H9 (cell line): ENCODE measurements around the gene OR56B4. TPM values are rescaled to one million over a fixed set of nuclear protein-coding genes. Genes with fewer than 3 reads are reported as not detected.

Source experiments
- DNase-seq: peaks from one replicate; pipeline ENCODE4 v3.0.0-alpha.2; 2017
- H2AFZ ChIP-seq: one replicate; pipeline ENCODE4 v1.6.1; 2013; ENCODE audit warnings: mild to moderate bottlenecking, low read length, control low read depth, moderate library complexity
- H2AK5ac ChIP-seq: 2 replicates; pipeline ENCODE4 v1.6.1; 2013; ENCODE audit warnings: low read length, control low read depth, mixed read lengths; ENCODE audit not compliant: insufficient read length
- H2BK120ac ChIP-seq: one replicate; pipeline ENCODE4 v1.6.1; 2013; ENCODE audit warnings: low read depth, mild to moderate bottlenecking, low read length, control low read depth, inconsistent platforms; ENCODE audit not compliant: poor library complexity, severe bottlenecking
- H2BK12ac ChIP-seq: 2 replicates; pipeline ENCODE4 v1.6.1; 2013; ENCODE audit warnings: low read length, control low read depth, mixed read lengths, low read depth; ENCODE audit not compliant: insufficient read length
- H2BK15ac ChIP-seq: 2 replicates; pipeline ENCODE4 v1.6.1; 2013; ENCODE audit warnings: low read depth, low read length, control low read depth
- H2BK20ac ChIP-seq: one replicate; pipeline ENCODE4 v1.6.1; 2013; ENCODE audit warnings: low read depth, mild to moderate bottlenecking, low read length, control low read depth, inconsistent platforms; ENCODE audit not compliant: poor library complexity, severe bottlenecking
- H2BK5ac ChIP-seq: 2 replicates; pipeline ENCODE4 v1.6.1; 2013; ENCODE audit warnings: low read length, control low read depth, mixed read lengths; ENCODE audit not compliant: insufficient read length
- H3K14ac ChIP-seq: 2 replicates; pipeline ENCODE4 v1.6.1; 2013; ENCODE audit warnings: low read length, control low read depth; ENCODE audit not compliant: insufficient read depth
- H3K18ac ChIP-seq: 2 replicates; pipeline ENCODE4 v1.6.1; 2013; ENCODE audit warnings: low read depth, mild to moderate bottlenecking, mixed read lengths, low read length, control low read depth; ENCODE audit not compliant: insufficient read length
- H3K23ac ChIP-seq: 2 replicates; pipeline ENCODE4 v1.6.1; 2013; ENCODE audit warnings: low read length, control low read depth, mixed read lengths, low read depth; ENCODE audit not compliant: insufficient read length
- H3K23me2 ChIP-seq: 2 replicates; pipeline ENCODE4 v1.6.1; 2013; ENCODE audit warnings: low read depth, mild to moderate bottlenecking, mixed read lengths, low read length, control low read depth; ENCODE audit not compliant: insufficient read length, poor library complexity, severe bottlenecking
- H3K27ac ChIP-seq: 2 replicates; pipeline ENCODE4 v1.5.1; 2013; ENCODE audit warnings: low read length, control low read depth, mixed read lengths, low read depth; ENCODE audit not compliant: insufficient read length
- H3K27me3 ChIP-seq: 2 replicates; pipeline ENCODE4 v1.6.1; 2013; ENCODE audit warnings: low read length, control low read depth, inconsistent platforms; ENCODE audit not compliant: insufficient read depth
- H3K4ac ChIP-seq: 2 replicates; pipeline ENCODE4 v1.6.1; 2013; ENCODE audit warnings: low read depth, mild to moderate bottlenecking, control low read depth, inconsistent platforms, low read length, moderate library complexity
- H3K4me1 ChIP-seq: 2 replicates; pipeline ENCODE4 v1.6.1; 2013; ENCODE audit warnings: low read length, control low read depth, inconsistent platforms; ENCODE audit not compliant: insufficient read depth
- H3K4me2 ChIP-seq: 2 replicates; pipeline ENCODE4 v1.6.1; 2013; ENCODE audit warnings: low read length, control low read depth, mixed read lengths; ENCODE audit not compliant: insufficient read length, insufficient read depth
- H3K56ac ChIP-seq: 2 replicates; pipeline ENCODE4 v1.6.1; 2013; ENCODE audit warnings: low read depth, mild to moderate bottlenecking, mixed read lengths, low read length, control low read depth; ENCODE audit not compliant: insufficient read length
- H3K79me1 ChIP-seq: 2 replicates; pipeline ENCODE4 v1.6.1; 2013; ENCODE audit warnings: low read depth, mild to moderate bottlenecking, moderate library complexity, low read length, control low read depth, inconsistent platforms; ENCODE audit not compliant: insufficient read depth, poor library complexity, severe bottlenecking
- H3K79me2 ChIP-seq: 2 replicates; pipeline ENCODE4 v1.6.1; 2013; ENCODE audit warnings: low read length, control low read depth, inconsistent platforms; ENCODE audit not compliant: insufficient read depth
- H3K9ac ChIP-seq: 2 replicates; pipeline ENCODE4 v1.6.1; 2013; ENCODE audit warnings: low read length, control low read depth, mixed read lengths; ENCODE audit not compliant: insufficient read length; ENCODE audit errors: extremely low read depth
- H3K9me3 ChIP-seq: one replicate; pipeline ENCODE4 v1.6.1; 2013; ENCODE audit warnings: low read depth, low read length, inconsistent platforms; ENCODE audit not compliant: control insufficient read depth
- H3T11ph ChIP-seq: one replicate; pipeline ENCODE4 v1.6.1; 2013; ENCODE audit warnings: mild to moderate bottlenecking, low read length, control low read depth, inconsistent platforms
- H4K20me1 ChIP-seq: one replicate; pipeline ENCODE4 v1.6.1; 2013; ENCODE audit not compliant: control insufficient read depth, insufficient read length, insufficient read depth
- H4K5ac ChIP-seq: 2 replicates; pipeline ENCODE4 v1.6.1; 2013; ENCODE audit warnings: low read depth, mild to moderate bottlenecking, mixed read lengths, low read length, control low read depth; ENCODE audit not compliant: insufficient read length
- H4K8ac ChIP-seq: replicated peaks from 2 replicates; pipeline ENCODE4 v1.6.1; 2013; ENCODE audit warnings: low read length, control low read depth, mixed read lengths, low read depth; ENCODE audit not compliant: insufficient read length
- H4K91ac ChIP-seq: 2 replicates; pipeline ENCODE4 v1.6.1; 2013; ENCODE audit warnings: low read depth, mild to moderate bottlenecking, moderate library complexity, mixed read lengths, low read length, control low read depth; ENCODE audit not compliant: insufficient read length
- H3K27ac Mint-ChIP-seq, 3 experiments: 2 replicates in 2 of 3; 3 replicates in 1 of 3; pipeline ENCODE4 v1.8.0; 2020 to 2021; ENCODE audit warnings: mixed read lengths in 3 of 3, mild to moderate bottlenecking in 1 of 3, moderate library complexity in 1 of 3
- H3K27me3 Mint-ChIP-seq: 2 replicates; pipeline ENCODE4 v1.8.0; 2021; ENCODE audit warnings: low read depth, mild to moderate bottlenecking, moderate library complexity, mixed read lengths
- H3K36me3 Mint-ChIP-seq, 3 experiments: 2 replicates in 2 of 3; 3 replicates in 1 of 3; pipeline ENCODE4 v1.8.0; 2020 to 2021; ENCODE audit warnings: low read depth in 3 of 3, mixed read lengths in 3 of 3; ENCODE audit not compliant: insufficient read depth in 1 of 3
- H3K4me1 Mint-ChIP-seq, 2 experiments: 2 replicates each; pipeline ENCODE4 v1.8.0; 2020; ENCODE audit warnings: mixed read lengths in 2 of 2
- H3K4me3 Mint-ChIP-seq, 2 experiments: 2 replicates in 1 of 2; 3 replicates in 1 of 2; pipeline ENCODE4 v1.8.0; 2020 to 2021; ENCODE audit warnings: mild to moderate bottlenecking in 2 of 2, mixed read lengths in 2 of 2, moderate library complexity in 1 of 2
- H3K9me3 Mint-ChIP-seq, 2 experiments: 2 replicates in 1 of 2; 3 replicates in 1 of 2; pipeline ENCODE4 v1.8.0; 2020; ENCODE audit warnings: mild to moderate bottlenecking in 2 of 2, mixed read lengths in 2 of 2, moderate library complexity in 1 of 2
- CTCF ChIP-seq: fragments of 200-600 bp; sonication (generic); conservative IDR thresholded peaks from 3 replicates; pipeline ENCODE4 v1.8.0; 2021; ENCODE audit warnings: antibody characterized with exemption, mild to moderate bottlenecking
- WGBS: extraction: QIAGEN DNeasy Blood & Tissue Kit; methylation state at CpG from one replicate; pipeline ENCODE4 v1.1.7; 2013; ENCODE audit warnings: missing lambda C conversion rate, low lambda C conversion rate, mixed read lengths; ENCODE audit not compliant: insufficient read length; ENCODE audit errors: extremely low coverage; 5-methylcytosine and 5-hydroxymethylcytosine counted together
- total RNA-seq: library from RNA; stranded (reverse); gene quantifications from 2 replicates; pipeline ENCODE4 v1.2.1, GENCODE V29; 2021

Gene OR56B4
- total RNA-seq, 1 experiment from 2014 or later = not detected

DNA sequence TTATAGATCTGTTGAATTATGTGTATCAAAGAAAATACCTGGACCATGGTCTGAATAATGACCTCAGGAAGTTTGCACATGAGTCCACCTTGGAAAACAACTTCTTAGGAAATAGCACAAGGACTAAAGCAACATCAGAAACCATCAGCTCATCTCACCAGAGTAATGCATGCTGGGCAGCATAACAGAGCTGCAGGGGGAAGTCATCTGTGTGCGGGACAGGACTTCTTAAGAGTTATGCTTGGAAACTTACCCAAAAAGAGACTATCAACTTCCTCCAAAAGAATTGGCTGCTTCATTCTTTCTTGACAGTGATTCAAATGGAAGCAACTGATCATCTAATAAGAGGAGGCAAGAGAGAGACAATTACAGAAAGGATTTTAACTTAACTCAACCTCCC is 2.5 kb downstream of the OR56B4 start:
- H3K4me1 ChIP-seq = no peaks in the 10 kb centered on the region
- H3K79me1 ChIP-seq = no peaks in the 10 kb centered on the region
- no CpG with 5 or more reads among the region's 1 CpG for WGBS
- Mint-ChIP-seq H3K9me3 (no peaks in the 10 kb centered on the region), H3K4me3 (no peak overlapping the region), H3K36me3 (no peaks in the 10 kb centered on the region), H3K4me1 (no peaks in the 10 kb centered on the region), H3K27me3 (no peaks in the 10 kb centered on the region), H3K27ac (no peak overlapping the region)
- no peak overlapping the region for H3K56ac ChIP-seq
- no peak overlapping the region for H3K14ac ChIP-seq
- no peaks in the 10 kb centered on the region for H3K79me2 ChIP-seq
- H4K8ac ChIP-seq = no peak overlapping the region
- no peak overlapping the region for H4K91ac ChIP-seq
- no peaks in the 10 kb centered on the region for H3K27me3 ChIP-seq
- no peaks in the 10 kb centered on the region for H3K9me3 ChIP-seq
- H2BK15ac ChIP-seq = no peak overlapping the region
- H3K9ac ChIP-seq = no peak overlapping the region
- no peak overlapping the region for H3K4me2 ChIP-seq
- DNase-seq = no peak
- H2AK5ac ChIP-seq = no peak overlapping the region
- no peak overlapping the region for H2BK12ac ChIP-seq
- H3K4ac ChIP-seq = no peak overlapping the region
- H3K23me2 ChIP-seq = no peaks in the 10 kb centered on the region
- no peak overlapping the region for H2BK5ac ChIP-seq
- H3K18ac ChIP-seq = no peak overlapping the region
- H2AFZ ChIP-seq = no peak overlapping the region
- H4K5ac ChIP-seq = no peak overlapping the region
- H2BK20ac ChIP-seq = no peak overlapping the region
- no peak overlapping the region for H3K23ac ChIP-seq
- no peaks in the 10 kb centered on the region for H4K20me1 ChIP-seq
- no peak for TF ChIP-seq CTCF
- H3T11ph ChIP-seq = no peak overlapping the region
- H3K27ac ChIP-seq = no peak overlapping the region
- H2BK120ac ChIP-seq = no peak overlapping the region
